Measurements from ENCODE around the gene DPPA5. TPM values are rescaled to one million over a fixed set of nuclear protein-coding genes. Genes with fewer than 3 reads are reported as not detected.
"Not testable (repeated sequence)": the region's sequence is repeated elsewhere in the genome, so short reads cannot be mapped to it uniquely, and the experiment has no call there.

DPPA5 gene, protein sequence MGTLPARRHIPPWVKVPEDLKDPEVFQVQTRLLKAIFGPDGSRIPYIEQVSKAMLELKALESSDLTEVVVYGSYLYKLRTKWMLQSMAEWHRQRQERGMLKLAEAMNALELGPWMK
- total RNA-seq = not detected

DNA sequence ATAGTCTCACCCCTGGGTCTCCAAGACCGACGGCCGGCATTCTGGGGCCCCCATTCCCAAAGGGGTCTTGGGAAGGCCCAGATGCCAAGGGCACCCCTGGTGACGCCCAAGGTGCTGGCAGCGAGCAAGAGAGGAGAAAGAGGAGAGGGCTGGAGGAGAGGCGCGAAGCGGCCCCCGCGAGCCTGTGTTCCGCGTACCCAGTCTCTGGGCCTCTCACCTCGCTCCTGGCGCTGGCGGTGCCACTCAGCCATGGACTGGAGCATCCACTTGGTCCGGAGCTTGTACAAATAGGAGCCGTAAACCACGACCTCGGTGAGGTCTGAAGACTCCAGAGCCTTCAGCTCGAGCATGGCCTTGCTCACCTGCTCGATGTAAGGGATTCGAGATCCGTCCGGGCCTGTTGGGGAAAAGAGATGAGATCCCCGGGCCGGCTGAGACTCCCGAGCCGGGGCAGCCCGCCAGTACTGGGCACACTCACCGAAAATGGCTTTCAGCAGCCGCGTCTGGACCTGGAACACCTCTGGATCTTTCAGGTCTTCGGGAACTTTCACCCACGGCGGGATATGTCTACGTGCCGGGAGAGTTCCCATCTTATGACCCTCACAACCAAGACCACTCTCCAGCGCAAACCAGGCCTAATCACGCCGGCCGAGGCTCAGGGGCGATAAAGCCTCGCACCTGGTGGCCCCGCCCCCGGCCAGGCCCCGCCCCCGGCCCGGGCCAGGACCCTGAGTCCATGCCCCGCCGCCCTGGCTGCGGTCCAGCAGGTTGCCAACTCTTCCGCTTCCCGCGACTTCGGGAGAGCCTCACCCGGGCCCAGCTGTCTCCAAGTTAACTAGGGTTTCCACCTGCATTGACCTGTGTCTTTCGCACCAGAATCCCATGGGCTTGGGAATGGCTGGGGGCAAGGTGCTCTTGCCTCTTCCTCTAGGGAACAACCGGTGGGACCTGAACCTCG, at the start of gene DPPA5:
Gene DPPA5 (minus strand): TSS at position 641 of the 958 bp plus-strand sequence. CDS start 51 bp downstream, at position 590.
- intact Hi-C loops (cut with micrococcal nuclease) = no loop called here
- H3K27ac Mint-ChIP-seq = no peak within 1 kb of the TSS
- H3K27me3 Mint-ChIP-seq (ENCODE audit: low read depth) = peaks cover 13% of the 10 kb centered on the region
- H3K4me3 Mint-ChIP-seq = no peak within 1 kb of the TSS
- CTCF ChIA-PET = no interaction called here
- no peaks in the 10 kb centered on the region for H3K4me1 Mint-ChIP-seq (ENCODE audit: low read depth)
- no peak for DNase-seq
- no peaks in the 10 kb centered on the region for H3K9me3 Mint-ChIP-seq
- H3K36me3 Mint-ChIP-seq (ENCODE audit: low read depth) = no peaks in the 10 kb centered on the region

DNA sequence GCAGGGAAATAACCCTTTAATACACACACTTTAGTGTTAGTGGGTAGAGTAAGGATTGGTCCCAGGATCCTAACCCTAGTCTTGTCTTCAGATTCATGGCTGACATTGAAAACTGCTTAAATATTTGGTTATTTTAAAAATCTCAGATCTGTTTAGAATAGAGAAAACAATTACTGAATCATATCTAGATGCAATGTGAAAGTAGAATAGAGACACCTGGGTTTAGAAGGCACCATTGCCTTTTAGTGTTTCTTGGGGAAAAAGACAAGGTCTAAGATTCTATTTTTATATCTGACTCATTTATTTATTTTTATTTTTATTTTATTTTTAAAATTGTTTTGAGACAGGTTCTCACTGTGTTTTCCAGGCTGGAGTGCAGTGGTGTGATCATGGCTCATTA, 46.6 kb upstream of the DPPA5 start:
- intact Hi-C loops (cut with micrococcal nuclease) = no loop called here
- DNase-seq = no peak
- CTCF ChIA-PET = interaction anchor here (0.6 kb wide), 1 partner anchor 8 kb away, joined by 3 read pairs; no protein-coding TSS in a partner anchor
- H3K27ac Mint-ChIP-seq = no peak overlapping the region
- no peaks in the 10 kb centered on the region for H3K27me3 Mint-ChIP-seq (ENCODE audit: low read depth)
- H3K4me3 Mint-ChIP-seq = no peak overlapping the region
- H3K36me3 Mint-ChIP-seq (ENCODE audit: low read depth) = no peaks in the 10 kb centered on the region
- H3K9me3 Mint-ChIP-seq = no peaks in the 10 kb centered on the region
- no peaks in the 10 kb centered on the region for H3K4me1 Mint-ChIP-seq (ENCODE audit: low read depth)

DNA sequence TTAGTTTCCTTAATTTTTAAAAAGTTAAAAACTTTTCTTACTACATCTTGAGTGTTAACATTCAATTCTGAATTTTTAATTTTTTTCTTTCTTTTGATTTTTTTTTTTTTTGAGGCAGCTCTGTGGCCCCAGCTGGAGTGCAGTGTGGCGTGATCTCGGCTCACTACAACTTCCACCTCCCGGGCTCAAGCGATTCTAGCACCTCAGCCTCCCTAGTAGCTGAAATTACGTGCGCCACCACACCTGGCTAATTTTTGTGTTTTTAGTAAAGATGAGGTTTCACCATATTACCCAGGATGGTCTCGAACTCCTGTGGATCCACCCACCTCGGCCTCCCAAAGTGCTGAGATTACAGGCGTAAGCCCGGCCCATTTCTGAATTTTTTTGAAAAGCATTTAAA, 41.8 kb upstream of the DPPA5 start:
- CTCF ChIA-PET = no interaction called here
- no peak for DNase-seq
- H3K27me3 Mint-ChIP-seq (ENCODE audit: low read depth) = no peaks in the 10 kb centered on the region
- no peaks in the 10 kb centered on the region for H3K36me3 Mint-ChIP-seq (ENCODE audit: low read depth)
- no peaks in the 10 kb centered on the region for H3K4me1 Mint-ChIP-seq (ENCODE audit: low read depth)
- H3K4me3 Mint-ChIP-seq = no peak overlapping the region
- no peaks in the 10 kb centered on the region for H3K9me3 Mint-ChIP-seq
- intact Hi-C loops (cut with micrococcal nuclease) = no loop called here
- no peak overlapping the region for H3K27ac Mint-ChIP-seq

DNA sequence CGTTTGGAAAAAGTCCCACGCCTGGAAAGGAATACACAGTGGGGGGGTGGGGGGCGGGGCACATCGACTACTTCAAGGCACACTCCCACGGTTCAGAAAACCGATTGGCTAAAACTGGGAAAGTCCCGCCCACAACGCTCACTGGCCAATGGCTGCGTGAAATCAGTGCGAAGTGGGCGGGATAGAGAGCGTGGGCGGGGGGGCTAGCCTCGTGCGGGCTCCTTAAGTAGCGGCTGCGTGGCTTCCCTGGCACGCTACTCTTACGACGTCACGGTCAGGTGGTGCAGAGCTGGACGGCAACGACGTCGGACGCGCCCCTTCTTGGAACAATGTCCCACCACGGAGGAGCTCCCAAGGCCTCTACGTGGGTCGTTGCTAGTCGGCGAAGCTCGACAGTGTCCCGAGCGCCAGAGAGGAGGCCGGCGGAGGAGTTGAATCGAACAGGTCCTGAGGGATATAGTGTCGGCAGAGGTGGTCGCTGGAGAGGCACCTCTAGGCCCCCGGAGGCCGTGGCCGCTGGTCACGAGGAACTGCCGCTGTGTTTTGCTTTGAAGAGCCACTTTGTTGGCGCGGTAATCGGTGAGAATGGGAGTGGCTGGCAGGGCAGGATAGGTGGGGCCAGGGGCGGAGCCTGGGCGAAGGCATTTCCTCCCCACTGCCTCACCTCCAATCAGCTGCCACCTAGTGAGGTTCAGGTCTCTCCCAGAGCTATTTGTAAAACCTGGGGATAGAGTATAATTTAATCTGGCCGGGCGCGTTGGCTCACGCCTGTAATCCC, 40.7 kb upstream of the DPPA5 start, which contains the start of gene DDX43:
Gene DDX43 (plus strand): TSS at position 252 of the 778 bp plus-strand sequence. CDS start 78 bp downstream, at position 330.
- peak within 1 kb of the TSS; percentile 24 for H3K4me3 Mint-ChIP-seq
- intact Hi-C loops (cut with micrococcal nuclease) = no loop called here
- H3K27ac Mint-ChIP-seq = no peak within 1 kb of the TSS
- CTCF ChIA-PET = no interaction called here
- H3K9me3 Mint-ChIP-seq = no peaks in the 10 kb centered on the region
- peak; percentile 14 for DNase-seq
- no peaks in the 10 kb centered on the region for H3K27me3 Mint-ChIP-seq (ENCODE audit: low read depth)
- H3K4me1 Mint-ChIP-seq (ENCODE audit: low read depth) = no peaks in the 10 kb centered on the region
- no peaks in the 10 kb centered on the region for H3K36me3 Mint-ChIP-seq (ENCODE audit: low read depth)

DNA sequence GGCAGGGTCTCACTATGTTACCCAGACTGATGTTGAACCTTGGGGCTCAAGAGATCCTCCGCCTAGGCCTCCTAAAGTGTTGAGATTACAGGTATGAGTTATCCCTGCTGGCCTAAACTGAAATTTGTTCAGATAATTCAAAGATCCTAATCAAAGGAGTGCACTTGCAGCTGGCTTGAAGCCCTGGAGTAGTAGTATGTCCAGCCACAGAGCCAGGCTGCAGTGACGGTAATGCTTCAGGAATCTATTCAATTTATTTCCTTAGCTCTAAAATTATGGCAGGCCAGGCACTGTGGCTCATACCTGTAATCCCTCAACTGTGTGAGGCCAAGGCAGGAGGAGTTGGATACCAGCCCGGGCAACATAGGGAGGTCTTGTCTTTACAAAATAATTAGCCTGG, 39.2 kb upstream of the DPPA5 start:
- CTCF ChIA-PET = interaction anchor here (0.7 kb wide), 1 partner anchor 38 kb away, joined by 4 read pairs; no protein-coding TSS in a partner anchor
- intact Hi-C loops (cut with micrococcal nuclease) = no loop called here
- no peak overlapping the region for H3K27ac Mint-ChIP-seq
- no peak overlapping the region for H3K4me3 Mint-ChIP-seq
- peaks cover 4% of the 10 kb centered on the region for H3K4me1 Mint-ChIP-seq (ENCODE audit: low read depth)
- no peak for DNase-seq
- H3K36me3 Mint-ChIP-seq (ENCODE audit: low read depth) = no peaks in the 10 kb centered on the region
- peaks cover 3% of the 10 kb centered on the region for H3K27me3 Mint-ChIP-seq (ENCODE audit: low read depth)
- no peaks in the 10 kb centered on the region for H3K9me3 Mint-ChIP-seq

DNA sequence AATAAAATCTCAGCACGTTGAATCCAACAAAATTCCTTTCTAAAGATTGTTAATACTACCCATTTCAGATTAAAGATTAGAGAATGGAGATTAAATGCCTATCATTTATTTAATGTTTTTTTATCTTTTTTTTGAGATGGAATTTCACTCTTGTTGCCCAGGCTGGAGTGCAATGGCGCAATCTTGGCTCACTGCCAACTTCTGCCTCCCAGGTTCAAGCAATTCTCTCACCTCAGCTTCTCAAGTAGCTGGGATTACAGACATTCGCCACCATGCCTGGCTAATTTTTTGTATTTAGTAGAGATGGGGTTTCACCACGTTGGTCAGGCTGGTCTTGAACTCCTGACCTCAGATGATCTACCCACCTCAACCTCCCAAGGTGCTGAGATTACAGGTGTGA, 38.1 kb upstream of the DPPA5 start:
- H3K4me3 Mint-ChIP-seq; H3K27ac Mint-ChIP-seq; DNase-seq; H3K9me3 Mint-ChIP-seq; H3K27me3 Mint-ChIP-seq (ENCODE audit: low read depth); H3K4me1 Mint-ChIP-seq (ENCODE audit: low read depth); intact Hi-C loops (cut with micrococcal nuclease); H3K36me3 Mint-ChIP-seq (ENCODE audit: low read depth): not testable (repeated sequence)
- CTCF ChIA-PET = interaction anchor here (0.7 kb wide), 1 partner anchor 8 kb away, joined by 3 read pairs; no protein-coding TSS in a partner anchor

DNA sequence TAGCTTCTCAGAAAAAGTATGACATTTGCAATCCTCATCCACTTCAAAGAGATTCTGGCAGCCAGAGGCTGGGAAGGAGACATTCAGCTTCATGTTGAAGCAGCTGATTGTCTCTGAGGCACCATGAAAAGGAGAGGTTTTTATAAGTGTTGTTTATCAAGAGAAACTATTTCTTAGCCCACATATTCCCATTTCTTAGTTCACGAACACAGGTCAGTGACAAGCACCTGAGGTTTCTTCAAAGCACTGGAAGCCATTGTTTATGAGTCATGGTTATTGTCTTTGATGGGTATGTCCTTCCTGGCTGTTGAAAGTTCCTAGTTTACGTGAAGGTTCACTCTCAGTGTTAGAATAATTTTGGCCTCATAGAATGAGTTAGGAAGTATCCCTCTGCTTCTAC, 37.6 kb upstream of the DPPA5 start:
- H3K27me3 Mint-ChIP-seq (ENCODE audit: low read depth) = peaks cover 3% of the 10 kb centered on the region
- no peaks in the 10 kb centered on the region for H3K9me3 Mint-ChIP-seq
- CTCF ChIA-PET = no interaction called here
- H3K27ac Mint-ChIP-seq = no peak overlapping the region
- DNase-seq = no peak
- no peak overlapping the region for H3K4me3 Mint-ChIP-seq
- intact Hi-C loops (cut with micrococcal nuclease) = no loop called here
- peaks cover 4% of the 10 kb centered on the region for H3K4me1 Mint-ChIP-seq (ENCODE audit: low read depth)
- H3K36me3 Mint-ChIP-seq (ENCODE audit: low read depth) = no peaks in the 10 kb centered on the region

DNA sequence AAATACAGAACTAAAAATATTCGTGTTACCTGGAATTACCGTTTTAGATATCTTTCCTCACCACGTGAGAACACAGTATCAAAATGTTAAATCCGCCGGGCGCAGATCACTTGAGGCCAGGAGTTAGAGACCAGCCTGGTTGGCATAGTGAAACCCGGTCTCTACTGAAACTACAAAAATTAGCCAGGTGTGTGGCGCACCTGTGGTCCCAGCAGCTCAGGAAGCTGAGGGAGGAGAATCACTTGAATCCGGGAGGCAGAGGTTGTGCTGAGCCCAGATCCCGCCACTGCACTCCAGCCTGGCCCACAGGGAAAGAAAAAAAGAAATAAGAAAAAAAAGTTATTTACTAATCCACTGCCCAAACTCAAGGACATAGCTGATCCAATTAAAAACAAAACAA, 35.8 kb upstream of the DPPA5 start:
- Mint-ChIP-seq H3K9me3 (no peaks in the 10 kb centered on the region), H3K27me3 (ENCODE audit: low read depth) (peaks cover 3% of the 10 kb centered on the region), H3K27ac (no peak overlapping the region), H3K4me1 (ENCODE audit: low read depth) (peaks cover 4% of the 10 kb centered on the region), H3K4me3 (no peak overlapping the region), H3K36me3 (ENCODE audit: low read depth) (no peaks in the 10 kb centered on the region)
- DNase-seq = no peak
- intact Hi-C loops (cut with micrococcal nuclease) = loop anchor here (1.0 to 2.0 kb wide), 2 partner anchors 63 to 264 kb away; no protein-coding TSS in a partner anchor
- CTCF ChIA-PET = interaction anchor here (0.6 to 2.2 kb wide), 3 partner anchors 15 to 257 kb away, joined by 4 to 20 read pairs (median 7); no protein-coding TSS in a partner anchor

DNA sequence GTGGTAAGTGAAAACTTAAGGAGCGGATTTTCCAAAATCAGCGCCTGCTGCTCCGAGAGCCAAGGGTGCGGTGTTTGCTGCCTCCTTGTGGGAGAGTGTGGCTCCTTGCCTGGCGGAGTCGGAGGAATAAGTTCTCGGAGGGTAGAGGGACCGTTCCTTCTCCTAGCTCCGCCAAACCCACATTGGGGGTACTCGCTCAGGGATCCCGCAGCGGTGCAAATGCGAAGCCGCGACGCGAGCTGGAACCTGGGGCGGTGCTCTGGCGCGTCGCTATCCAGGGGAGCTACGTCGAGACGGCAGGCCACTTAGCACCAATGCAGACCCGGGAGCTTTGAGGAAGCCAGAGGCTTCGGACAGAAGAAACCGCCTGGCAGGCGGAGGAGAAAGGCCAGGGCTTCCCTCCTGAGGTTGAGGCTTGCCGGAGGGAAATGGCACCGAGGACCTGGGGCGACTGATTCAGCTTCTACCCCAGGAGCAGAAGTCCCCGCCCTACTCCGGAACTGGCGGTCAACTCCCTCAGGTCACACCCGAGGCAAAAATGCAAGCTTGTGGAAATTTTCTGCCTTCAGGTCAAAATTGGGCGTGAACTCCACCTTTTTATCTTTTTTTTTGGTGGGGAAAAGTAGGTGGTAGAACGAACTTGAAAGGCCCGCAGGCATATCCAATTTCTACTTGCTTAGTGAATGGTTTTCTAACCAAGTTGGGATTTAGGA, 34.9 kb upstream of the DPPA5 start:
- Mint-ChIP-seq H3K4me1 (ENCODE audit: low read depth) (peaks cover 4% of the 10 kb centered on the region), H3K36me3 (ENCODE audit: low read depth) (no peaks in the 10 kb centered on the region), H3K27ac (no peak overlapping the region), H3K9me3 (no peaks in the 10 kb centered on the region), H3K4me3 (peak overlapping the region; percentile 73), H3K27me3 (ENCODE audit: low read depth) (peaks cover 3% of the 10 kb centered on the region)
- CTCF ChIA-PET = interaction anchor here (0.8 to 2.2 kb wide), 15 partner anchors 9 to 765 kb away, joined by 3 to 20 read pairs (median 4); no protein-coding TSS in a partner anchor
- intact Hi-C loops (cut with micrococcal nuclease) = loop anchor here (1.0 to 2.0 kb wide), 5 partner anchors 62 to 977 kb away; no protein-coding TSS in a partner anchor
- peak; percentile 64 for DNase-seq

DNA sequence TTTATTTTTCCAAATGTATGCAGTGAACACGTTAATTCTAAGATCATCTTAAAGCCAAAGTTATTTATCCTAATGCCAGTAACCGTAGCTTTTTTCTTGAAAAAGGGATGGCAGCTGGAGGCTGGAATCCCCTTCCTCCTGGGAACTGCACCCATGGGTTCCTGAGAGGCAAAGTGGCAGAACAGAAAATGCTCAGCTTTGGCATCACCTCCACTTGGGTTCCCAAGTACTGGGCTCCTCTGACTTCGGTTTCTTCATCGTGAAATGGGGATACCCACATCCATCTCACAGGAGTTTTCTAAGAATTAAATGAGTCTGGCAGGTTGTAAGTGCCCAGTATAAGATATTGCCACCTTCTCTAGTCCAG, 34.3 kb upstream of the DPPA5 start:
- Mint-ChIP-seq H3K36me3 (ENCODE audit: low read depth) (no peaks in the 10 kb centered on the region), H3K27ac (no peak overlapping the region), H3K4me3 (peak overlapping the region; percentile 73), H3K9me3 (no peaks in the 10 kb centered on the region), H3K4me1 (ENCODE audit: low read depth) (peaks cover 4% of the 10 kb centered on the region), H3K27me3 (ENCODE audit: low read depth) (peaks cover 3% of the 10 kb centered on the region)
- DNase-seq = no peak
- CTCF ChIA-PET = interaction anchor here (0.6 to 2.2 kb wide), 13 partner anchors 10 to 757 kb away, joined by 3 to 20 read pairs (median 5); no protein-coding TSS in a partner anchor
- intact Hi-C loops (cut with micrococcal nuclease) = loop anchor here (1.0 to 2.0 kb wide), 4 partner anchors 62 to 976 kb away; no protein-coding TSS in a partner anchor

DNA sequence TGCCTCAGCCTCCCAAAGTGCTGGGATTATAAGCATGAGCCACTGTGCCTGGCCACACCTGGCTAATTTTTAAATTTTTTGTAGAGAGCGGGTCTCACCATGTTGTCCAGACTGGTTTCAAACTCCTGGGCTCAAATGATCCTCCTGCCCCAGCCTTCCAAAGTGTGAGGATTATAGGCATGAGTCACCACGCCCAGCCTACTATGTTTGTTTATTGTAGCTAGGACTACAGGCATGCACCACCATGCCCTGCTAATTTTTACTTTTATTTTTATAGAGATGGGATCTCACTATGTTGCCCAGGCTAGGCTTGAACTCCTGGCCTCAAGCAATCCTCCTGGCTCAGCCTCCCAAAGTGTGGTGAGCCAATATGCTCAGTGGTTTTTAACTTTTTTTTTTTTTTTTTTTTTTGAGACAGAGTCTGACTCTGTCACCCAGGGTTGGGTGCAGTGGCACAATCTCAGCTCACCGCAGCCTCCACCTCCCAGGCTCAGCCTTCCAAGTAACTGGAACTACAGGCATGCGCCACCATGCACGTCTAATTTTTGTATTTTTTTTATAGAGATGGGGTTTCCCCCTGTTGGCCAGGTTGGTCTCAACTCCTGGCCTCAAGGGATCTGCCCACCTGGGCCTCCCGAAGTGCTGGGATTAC, 28.5 kb upstream of the DPPA5 start:
- Mint-ChIP-seq H3K9me3 (no peaks in the 10 kb centered on the region), H3K27me3 (ENCODE audit: low read depth) (no peaks in the 10 kb centered on the region), H3K27ac (no peak overlapping the region), H3K4me3 (no peak overlapping the region), H3K36me3 (ENCODE audit: low read depth) (no peaks in the 10 kb centered on the region), H3K4me1 (ENCODE audit: low read depth) (no peaks in the 10 kb centered on the region)
- no peak for DNase-seq
- intact Hi-C loops (cut with micrococcal nuclease) = no loop called here
- CTCF ChIA-PET = no interaction called here
